Immature natural killer cell (primary cell): ENCODE data around the gene HLA-DRB1. TPM values are rescaled to one million over a fixed set of nuclear protein-coding genes. Genes with fewer than 3 reads are reported as not detected.
A peak's percentile ranks its signal among the peaks of the same experiment; 100 is the strongest.

ENCODE experiments used
- DNase-seq, 3 donors: peaks; one replicate each; pipeline ENCODE4 v3.0.0; 2022; ENCODE audit warnings: mixed read lengths in 1 of 3
- H3K27ac Mint-ChIP-seq, 6 donors: one replicate each; pipeline ENCODE4 v1.8.0; 2020; ENCODE audit warnings: mixed read lengths in 6 of 6, mild to moderate bottlenecking in 5 of 6, inconsistent platforms in 4 of 6, moderate library complexity in 3 of 6
- H3K27me3 Mint-ChIP-seq, 3 donors: one replicate each; pipeline ENCODE4 v1.8.0; 2020 to 2021; ENCODE audit warnings: low read depth in 3 of 3, mild to moderate bottlenecking in 3 of 3, mixed read lengths in 3 of 3, moderate library complexity in 3 of 3, inconsistent platforms in 1 of 3
- H3K36me3 Mint-ChIP-seq, 3 donors: one replicate each; pipeline ENCODE4 v1.8.0; 2020; ENCODE audit warnings: mixed read lengths in 3 of 3, inconsistent platforms in 2 of 3, mild to moderate bottlenecking in 2 of 3
- H3K4me1 Mint-ChIP-seq, 2 donors: one replicate each; pipeline ENCODE4 v1.8.0; 2020; ENCODE audit warnings: inconsistent platforms in 2 of 2, mild to moderate bottlenecking in 2 of 2, mixed read lengths in 2 of 2, moderate library complexity in 1 of 2
- H3K4me3 Mint-ChIP-seq, 5 donors: one replicate each; pipeline ENCODE4 v1.8.0; 2020; ENCODE audit warnings: mild to moderate bottlenecking in 5 of 5, mixed read lengths in 5 of 5, inconsistent platforms in 3 of 5, moderate library complexity in 3 of 5
- H3K9me3 Mint-ChIP-seq, 6 donors: one replicate each; pipeline ENCODE4 v1.8.0; 2020; ENCODE audit warnings: mild to moderate bottlenecking in 6 of 6, mixed read lengths in 6 of 6, inconsistent platforms in 4 of 6, moderate library complexity in 3 of 6
- polyA plus RNA-seq, 3 donors: library from polyadenylated mRNA; unstranded; fragments of 300-500 nt; fragmentation: Illumina TruSeq; gene quantifications; one replicate each; pipeline ENCODE4 v1.2.3, GENCODE V29; 2021

Gene HLA-DRB1
- polyA plus RNA-seq, 3 donors from 2014 or later = 45.8 to 435 (median 268) TPM

- Mint-ChIP-seq H3K27me3 (peaks cover 5 to 8% (median 6%) of the 10 kb centered on the region in 3 donors), H3K4me3 (peak overlapping the region in 1 of 5 donors; percentile 32), H3K9me3 (peaks cover 0 to 4% (median 1%) of the 10 kb centered on the region in 6 donors), H3K27ac (peak overlapping the region in 5 of 6 donors; percentile 14 to 95 (median 55)), H3K36me3 (peaks cover 0 to 4% (median 0%) of the 10 kb centered on the region in 3 donors), H3K4me1 (peaks cover 34 to 38% of the 10 kb centered on the region in 2 donors)
- DNase-seq = no peak
Measured at GRCh38 chr6:32621372-32621771, 31.7 kb upstream of the HLA-DRB1 start.

DNA sequence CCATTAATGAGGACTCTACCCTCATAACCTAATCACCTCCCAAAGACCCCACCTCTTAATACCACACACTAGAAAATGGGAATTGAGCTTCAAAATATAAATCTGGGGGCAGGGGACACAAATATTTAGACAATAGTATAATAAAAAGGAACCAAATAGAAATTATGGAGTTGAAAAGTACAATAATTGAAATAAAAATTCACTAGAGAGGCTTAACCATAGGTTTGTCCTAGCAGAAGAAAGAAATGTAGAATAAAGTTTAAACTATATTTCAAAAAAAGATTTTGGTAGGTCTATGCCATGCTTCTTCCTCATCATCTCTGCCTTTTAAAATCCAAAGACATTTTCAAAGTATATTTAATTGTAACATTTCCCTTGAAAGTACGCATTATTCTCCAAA, 28.1 kb upstream of the HLA-DRB1 start:
- Mint-ChIP-seq H3K27ac (no peak overlapping the region), H3K9me3 (peaks cover 0 to 4% (median 1%) of the 10 kb centered on the region in 6 donors), H3K4me1 (peaks cover 18 to 25% of the 10 kb centered on the region in 2 donors)

DNA sequence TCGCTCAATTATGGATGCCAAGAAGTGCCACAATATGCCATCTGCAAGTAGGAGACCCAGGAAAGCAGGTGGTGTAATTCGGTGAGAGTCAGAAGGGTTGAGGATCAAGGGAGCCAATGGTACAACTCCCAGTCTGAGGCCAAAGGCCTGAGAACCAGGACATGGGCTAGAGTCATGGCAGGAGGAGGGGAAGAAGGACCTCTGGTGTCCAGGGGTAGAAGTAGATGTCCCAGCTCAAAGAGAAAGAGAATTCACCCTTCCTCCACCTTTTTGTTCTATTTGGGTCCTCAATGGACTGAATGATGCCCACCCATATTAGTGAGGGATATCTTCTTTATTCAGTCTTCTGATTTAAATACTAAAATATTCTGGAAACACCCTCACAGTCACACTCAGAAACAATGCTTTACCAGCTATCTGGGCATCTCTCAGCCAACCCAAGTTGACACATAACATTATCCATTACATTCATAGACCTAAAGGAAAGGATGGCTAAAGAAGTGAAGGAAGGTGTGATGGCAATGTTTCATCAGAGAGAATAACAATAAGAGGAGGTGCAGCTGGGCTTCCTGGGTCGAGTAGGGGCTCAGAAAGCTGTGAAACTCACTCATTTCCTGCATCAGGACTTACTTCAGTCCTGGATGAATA, 26.4 kb upstream of the HLA-DRB1 start:
- DNase-seq = no peak
- Mint-ChIP-seq H3K4me3 (no peak overlapping the region), H3K9me3 (peaks cover 0 to 4% (median 1%) of the 10 kb centered on the region in 6 donors), H3K27ac (peak overlapping the region in 1 of 6 donors; percentile 17), H3K36me3 (peaks cover 0 to 4% (median 0%) of the 10 kb centered on the region in 3 donors), H3K27me3 (peaks cover 0 to 3% (median 3%) of the 10 kb centered on the region in 3 donors), H3K4me1 (peaks cover 5 to 10% of the 10 kb centered on the region in 2 donors)

More for the DNA sequence above, 28.1 kb upstream of the HLA-DRB1 start:
- peaks cover under 1 to 4% (median 2%) of the 10 kb centered on the region in 3 donors for H3K27me3 Mint-ChIP-seq
- peaks cover 0 to 4% (median 0%) of the 10 kb centered on the region in 3 donors for H3K36me3 Mint-ChIP-seq
- H3K4me3 Mint-ChIP-seq = no peak overlapping the region
- DNase-seq = no peak

DNA sequence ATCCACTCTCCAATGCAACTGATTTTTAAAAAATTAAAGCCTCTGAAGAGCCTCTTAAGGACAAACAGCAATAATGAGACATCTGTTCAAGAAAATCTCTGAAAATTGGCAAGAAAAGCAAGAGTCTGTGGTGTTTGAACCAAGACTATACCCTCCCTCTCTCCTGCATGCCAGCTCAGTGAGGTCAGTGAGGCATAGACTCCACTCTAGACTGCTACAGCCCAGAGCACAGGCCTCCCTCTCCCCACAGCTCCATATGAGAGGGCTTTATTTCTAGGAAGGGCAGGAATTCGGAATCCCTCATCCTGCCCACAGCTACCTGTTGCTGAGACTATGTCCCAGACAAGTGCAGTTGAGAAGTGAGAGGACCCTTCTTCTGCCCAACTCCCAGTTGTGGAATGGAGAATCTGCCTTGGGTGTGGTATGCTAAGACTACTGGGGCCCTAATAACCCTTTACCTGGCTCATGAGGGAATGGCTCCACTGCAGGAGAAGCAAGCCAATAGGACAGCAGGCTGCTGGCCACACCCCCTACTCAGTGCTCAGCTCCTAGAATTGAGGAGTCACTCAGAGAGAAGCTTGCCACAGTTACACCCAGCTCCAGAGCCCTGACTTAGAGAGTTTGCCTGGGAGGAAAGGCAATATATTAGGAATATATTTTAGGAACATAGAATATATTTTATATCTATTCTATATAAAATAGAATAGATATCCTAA, 24.9 kb upstream of the HLA-DRB1 start:
- Mint-ChIP-seq H3K27me3 (peaks cover 0 to 3% (median 3%) of the 10 kb centered on the region in 3 donors), H3K9me3 (peaks cover 0 to 4% (median 1%) of the 10 kb centered on the region in 6 donors), H3K4me1 (peaks cover 5 to 9% of the 10 kb centered on the region in 2 donors), H3K36me3 (peaks cover 0 to 4% (median 0%) of the 10 kb centered on the region in 3 donors), H3K4me3 (no peak overlapping the region), H3K27ac (no peak overlapping the region)
- no peak for DNase-seq

DNA sequence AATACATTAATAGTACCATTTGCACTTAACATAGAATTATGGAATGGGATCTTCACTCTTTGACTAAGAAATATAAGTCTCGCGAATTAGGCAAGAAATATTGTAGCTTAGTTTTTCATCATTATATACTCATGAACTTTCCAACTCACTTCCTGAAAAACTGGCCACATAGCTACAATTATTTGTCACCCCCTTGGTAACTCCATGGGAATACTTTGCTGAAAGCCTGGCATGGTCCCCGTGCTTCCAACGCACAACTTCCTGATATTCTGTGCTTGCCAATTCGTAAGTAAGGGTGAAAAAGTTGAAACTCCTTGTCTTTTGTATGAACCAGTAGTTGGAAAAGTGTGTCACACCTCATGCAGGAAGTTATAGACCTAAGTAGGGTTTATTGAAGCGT, 23.8 kb upstream of the HLA-DRB1 start:
- H3K27me3 Mint-ChIP-seq = peaks cover 0 to 3% (median 0%) of the 10 kb centered on the region in 3 donors
- H3K9me3 Mint-ChIP-seq = peaks cover 0 to 4% (median 1%) of the 10 kb centered on the region in 6 donors
- H3K4me1 Mint-ChIP-seq = peaks cover 5 to 9% of the 10 kb centered on the region in 2 donors
- H3K27ac Mint-ChIP-seq = no peak overlapping the region
- no peak for DNase-seq
- no peak overlapping the region for H3K4me3 Mint-ChIP-seq
- H3K36me3 Mint-ChIP-seq = peaks cover 0 to 4% (median 0%) of the 10 kb centered on the region in 3 donors

DNA sequence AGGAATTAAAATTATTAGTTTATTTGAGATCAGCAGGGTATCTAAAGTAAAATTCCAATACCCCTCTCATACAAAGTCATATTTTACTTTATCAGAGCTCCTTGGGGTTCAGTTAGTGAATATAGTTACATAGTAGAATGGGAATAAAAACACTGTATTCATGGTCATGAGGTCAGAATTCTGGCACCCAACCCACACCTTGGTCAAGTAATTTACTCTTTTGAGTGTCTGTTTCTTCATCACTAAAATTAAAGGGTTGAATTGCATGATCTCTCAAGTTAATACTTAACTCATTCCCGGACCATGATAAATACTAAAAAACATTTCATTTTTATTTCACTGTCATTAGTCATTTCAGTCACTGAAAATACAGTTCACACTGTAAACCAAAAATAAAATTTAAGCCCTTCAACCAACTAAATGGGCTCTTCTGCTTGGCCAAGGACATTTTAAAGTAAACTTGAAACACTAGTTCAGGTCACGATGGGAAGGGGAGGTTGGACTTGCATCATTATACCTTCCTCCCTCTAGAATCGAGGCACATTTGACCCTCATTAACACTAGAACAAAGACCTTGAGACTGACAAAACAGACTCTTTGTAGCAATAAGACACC, 21.1 kb upstream of the HLA-DRB1 start:
- no peak overlapping the region for H3K4me3 Mint-ChIP-seq
- H3K36me3 Mint-ChIP-seq = no peaks in the 10 kb centered on the region
- peaks cover 0 to 1% of the 10 kb centered on the region in 2 donors for H3K4me1 Mint-ChIP-seq
- no peak for DNase-seq
- H3K27ac Mint-ChIP-seq = peak overlapping the region in 4 of 6 donors; percentile 56 to 81 (median 68)
- peaks cover 0 to 4% (median 0%) of the 10 kb centered on the region in 3 donors for H3K27me3 Mint-ChIP-seq
- H3K9me3 Mint-ChIP-seq = no peaks in the 10 kb centered on the region

- Mint-ChIP-seq H3K9me3 (no peaks in the 10 kb centered on the region), H3K4me3 (no peak overlapping the region), H3K27me3 (peaks cover 0 to 4% (median 0%) of the 10 kb centered on the region in 3 donors)
Measured at GRCh38 chr6:32609731-32610640, 20.3 kb upstream of the HLA-DRB1 start.

GRCh38 chr6:32609391-32609730, 19.7 kb upstream of the HLA-DRB1 start:
- H3K36me3 Mint-ChIP-seq = no peaks in the 10 kb centered on the region
- peak overlapping the region in 1 of 5 donors; percentile 30 for H3K4me3 Mint-ChIP-seq
- peaks cover 5% of the 10 kb centered on the region in 2 donors for H3K4me1 Mint-ChIP-seq
- no peak for DNase-seq
- H3K27me3 Mint-ChIP-seq = peaks cover 0 to 6% (median 0%) of the 10 kb centered on the region in 3 donors
- H3K9me3 Mint-ChIP-seq = no peaks in the 10 kb centered on the region
- H3K27ac Mint-ChIP-seq = no peak overlapping the region

More at GRCh38 chr6:32609731-32610640, 20.3 kb upstream of the HLA-DRB1 start:
- no peaks in the 10 kb centered on the region for H3K4me1 Mint-ChIP-seq
- peak overlapping the region in 1 of 6 donors; percentile 81 for H3K27ac Mint-ChIP-seq
- H3K36me3 Mint-ChIP-seq = no peaks in the 10 kb centered on the region
- peak; percentile 64 to 78 (median 68) for DNase-seq

GRCh38 chr6:32608362-32608761, 18.7 kb upstream of the HLA-DRB1 start:
- H3K4me1 Mint-ChIP-seq = peaks cover 8 to 13% of the 10 kb centered on the region in 2 donors
- H3K4me3 Mint-ChIP-seq = no peak overlapping the region
- no peak for DNase-seq
- H3K9me3 Mint-ChIP-seq = no peaks in the 10 kb centered on the region
- peaks cover 0 to 6% (median 0%) of the 10 kb centered on the region in 3 donors for H3K27me3 Mint-ChIP-seq
- peak overlapping the region in 4 of 6 donors; percentile 12 to 75 (median 45) for H3K27ac Mint-ChIP-seq
- no peaks in the 10 kb centered on the region for H3K36me3 Mint-ChIP-seq

DNA sequence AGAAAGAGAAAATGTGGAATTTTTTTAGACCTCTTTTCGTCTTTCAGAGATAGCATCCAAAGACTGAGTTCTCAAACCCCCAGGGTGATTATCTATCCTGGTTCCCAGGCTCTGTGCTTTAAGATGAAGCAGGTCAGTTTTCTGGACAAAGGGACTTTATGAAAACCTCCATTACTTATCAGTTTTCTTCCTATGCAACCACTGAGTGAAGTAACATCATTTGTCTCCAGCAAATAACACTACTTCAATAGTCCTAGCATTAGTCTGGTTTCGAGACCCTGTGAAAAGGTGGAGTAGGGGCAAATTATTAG, 18.3 kb upstream of the HLA-DRB1 start:
- DNase-seq = no peak
- Mint-ChIP-seq H3K4me3 (no peak overlapping the region), H3K36me3 (no peaks in the 10 kb centered on the region), H3K4me1 (peaks cover 8 to 13% of the 10 kb centered on the region in 2 donors), H3K27ac (peak overlapping the region in 4 of 6 donors; percentile 20 to 88 (median 72)), H3K27me3 (peaks cover 0 to 6% (median 0%) of the 10 kb centered on the region in 3 donors), H3K9me3 (no peaks in the 10 kb centered on the region)

GRCh38 chr6:32607263-32607987, 17.8 kb upstream of the HLA-DRB1 start:
- peak overlapping the region in 4 of 6 donors; percentile 70 to 88 (median 72) for H3K27ac Mint-ChIP-seq
- H3K9me3 Mint-ChIP-seq = no peaks in the 10 kb centered on the region
- H3K36me3 Mint-ChIP-seq = no peaks in the 10 kb centered on the region
- no peak for DNase-seq
- peaks cover 0 to 4% (median 0%) of the 10 kb centered on the region in 3 donors for H3K27me3 Mint-ChIP-seq
- H3K4me1 Mint-ChIP-seq = peaks cover 8 to 13% of the 10 kb centered on the region in 2 donors
- no peak overlapping the region for H3K4me3 Mint-ChIP-seq

DNA sequence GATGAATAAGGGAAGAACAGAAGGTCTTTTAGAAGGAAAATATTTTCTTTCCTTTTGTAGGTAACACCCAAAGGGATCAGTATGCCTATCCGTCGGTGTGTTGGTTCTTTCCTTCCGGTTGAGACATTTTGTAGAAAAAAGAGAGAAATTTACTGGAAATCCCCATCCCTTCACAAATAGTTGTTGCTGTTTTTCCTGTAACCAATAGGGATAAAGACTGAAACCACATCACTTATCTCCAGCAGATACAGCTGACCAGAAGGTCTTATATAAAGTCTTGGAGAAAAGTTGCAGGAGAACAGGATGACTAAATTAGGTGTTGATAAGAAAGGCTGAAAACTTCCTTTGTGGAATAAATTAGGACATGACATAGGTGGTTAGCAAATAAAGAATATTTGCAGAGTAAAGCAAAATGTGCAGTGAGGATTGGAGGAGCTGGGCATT, 14.8 kb upstream of the HLA-DRB1 start:
- H3K27ac Mint-ChIP-seq = peak overlapping the region in 5 of 6 donors; percentile 51 to 91 (median 78)
- peaks cover 8 to 13% of the 10 kb centered on the region in 2 donors for H3K4me1 Mint-ChIP-seq
- H3K4me3 Mint-ChIP-seq = peak overlapping the region in 4 of 5 donors; percentile 25 to 79 (median 67)
- peaks cover 0 to 3% (median 0%) of the 10 kb centered on the region in 3 donors for H3K27me3 Mint-ChIP-seq
- peaks cover 0 to 5% (median 0%) of the 10 kb centered on the region in 3 donors for H3K36me3 Mint-ChIP-seq
- peaks cover 0 to 3% (median 0%) of the 10 kb centered on the region in 6 donors for H3K9me3 Mint-ChIP-seq
- no peak for DNase-seq
